NT2/D1 (cell line): ENCODE measurements around the gene PGGHG.

Experiments used
- DNase-seq: peaks from one replicate; pipeline ENCODE4 v3.0.0-alpha.2; 2011; ENCODE audit warnings: low read depth, low spot score
- H3K27me3 ChIP-seq: 2 replicates; pipeline ENCODE4 v1.6.0; 2011; ENCODE audit warnings: mild to moderate bottlenecking; ENCODE audit not compliant: insufficient read length, insufficient read depth
- H3K36me3 ChIP-seq: 2 replicates; pipeline ENCODE4 v1.6.1; 2011; ENCODE audit warnings: mild to moderate bottlenecking, low read length, mixed read lengths; ENCODE audit not compliant: insufficient read depth, insufficient read length
- H3K4me1 ChIP-seq: 2 replicates; pipeline ENCODE4 v1.5.1; 2011; ENCODE audit not compliant: insufficient read depth, insufficient read length
- H3K4me3 ChIP-seq: 2 replicates; pipeline ENCODE4 v1.5.1; 2011; ENCODE audit warnings: low read depth; ENCODE audit not compliant: insufficient read length
- H3K9ac ChIP-seq: 2 replicates; pipeline ENCODE4 v1.6.0; 2011; ENCODE audit warnings: low read depth; ENCODE audit not compliant: insufficient read length
- H3K9me3 ChIP-seq: 2 replicates; pipeline ENCODE4 v1.5.1; 2011; ENCODE audit warnings: mild to moderate bottlenecking, low read length; ENCODE audit not compliant: insufficient read depth
- SUZ12 ChIP-seq: IDR thresholded peaks from 2 replicates; pipeline ENCODE4 v1.6.1; 2011; ENCODE audit not compliant: insufficient read length, insufficient read depth; ENCODE audit errors: extremely low read depth
- YY1 ChIP-seq: IDR thresholded peaks from 2 replicates; pipeline ENCODE4 v1.6.1; 2011; ENCODE audit not compliant: insufficient read length, insufficient read depth
- ZNF274 ChIP-seq: IDR thresholded peaks from 2 replicates; pipeline ENCODE4 v1.6.1; 2011; ENCODE audit warnings: mild to moderate bottlenecking, low read depth, low read length

PGGHG gene

GRCh38 chr11:270451-271318 lies 18.2 kb upstream of the PGGHG start:
- H3K9ac ChIP-seq, result peak overlapping the region; percentile 13
- no peak overlapping the region for H3K4me3 ChIP-seq

GRCh38 chr11:271319-271715 lies 17.6 kb upstream of the PGGHG start:
- no peak overlapping the region for H3K4me3 ChIP-seq
- DNase-seq, result no peak
- H3K27me3 ChIP-seq, result no peaks in the 10 kb centered on the region
- peaks cover 12% of the 10 kb centered on the region for H3K9me3 ChIP-seq
- no peak for TF ChIP-seq SUZ12
- no peak for TF ChIP-seq ZNF274
- no peak for TF ChIP-seq YY1
- H3K36me3 ChIP-seq, result no peaks in the 10 kb centered on the region
- peaks cover 11% of the 10 kb centered on the region for H3K4me1 ChIP-seq
- no peak overlapping the region for H3K9ac ChIP-seq

More at GRCh38 chr11:270451-271318, 18.2 kb upstream of the PGGHG start:
- no peaks in the 10 kb centered on the region for H3K27me3 ChIP-seq
- peaks cover 11% of the 10 kb centered on the region for H3K4me1 ChIP-seq
- H3K36me3 ChIP-seq, result no peaks in the 10 kb centered on the region
- peaks cover 14% of the 10 kb centered on the region for H3K9me3 ChIP-seq
- DNase-seq, result no peak
- TF ChIP-seq SUZ12, result no peak
- TF ChIP-seq ZNF274, result no peak
- no peak for TF ChIP-seq YY1

- Histone ChIP-seq H3K27me3 (no peaks in the 10 kb centered on the region), H3K9me3 (peaks cover 9% of the 10 kb centered on the region; the same call in 1 of the 2 replicates), H3K4me3 (no peak overlapping the region), H3K4me1 (peaks cover 11% of the 10 kb centered on the region), H3K9ac (no peak overlapping the region), H3K36me3 (no peaks in the 10 kb centered on the region)
- no peak for DNase-seq
- TF ChIP-seq YY1, result no peak
- TF ChIP-seq SUZ12, result no peak
- TF ChIP-seq ZNF274, result no peak
Observed at GRCh38 chr11:272195-272930, 16.6 kb upstream of the PGGHG start.

GRCh38 chr11:272931-273198 lies 16.1 kb upstream of the PGGHG start:
- Histone ChIP-seq H3K36me3 (no peaks in the 10 kb centered on the region), H3K27me3 (no peaks in the 10 kb centered on the region), H3K4me1 (peaks cover 9% of the 10 kb centered on the region), H3K9me3 (peaks cover 9% of the 10 kb centered on the region; the same call in 1 of the 2 replicates), H3K9ac (no peak overlapping the region), H3K4me3 (no peak overlapping the region)
- TF ChIP-seq YY1, result no peak
- TF ChIP-seq ZNF274, result no peak
- TF ChIP-seq SUZ12, result no peak
- DNase-seq, result no peak

GRCh38 chr11:276219-276618 lies 12.7 kb upstream of the PGGHG start:
- H3K9ac ChIP-seq, result no peak overlapping the region
- H3K36me3 ChIP-seq, result no peaks in the 10 kb centered on the region
- peaks cover 4% of the 10 kb centered on the region for H3K4me1 ChIP-seq
- peaks cover 9% of the 10 kb centered on the region; the same call in 1 of the 2 replicates for H3K9me3 ChIP-seq
- H3K4me3 ChIP-seq, result no peak overlapping the region
- no peak for TF ChIP-seq SUZ12
- TF ChIP-seq YY1, result no peak
- no peak for TF ChIP-seq ZNF274
- no peak for DNase-seq
- peaks cover 5% of the 10 kb centered on the region for H3K27me3 ChIP-seq

- H3K36me3 ChIP-seq, result no peaks in the 10 kb centered on the region
- H3K4me3 ChIP-seq, result no peak within 1 kb of the TSS
- TF ChIP-seq ZNF274, result no peak
- no peak for TF ChIP-seq YY1
- TF ChIP-seq SUZ12, result no peak
- no peak for DNase-seq
- peaks cover 4% of the 10 kb centered on the region for H3K4me1 ChIP-seq
- no peak within 1 kb of the TSS for H3K9ac ChIP-seq
- peaks cover 9% of the 10 kb centered on the region; the same call in 1 of the 2 replicates for H3K9me3 ChIP-seq
- peaks cover 12% of the 10 kb centered on the region for H3K27me3 ChIP-seq
Observed at GRCh38 chr11:278001-278951, 10.7 kb upstream of the PGGHG start, which contains the start of gene NLRP6. NLRP6 (plus strand) TSS chr11:278407; CDS start chr11:278570, 163 bp downstream.
